ENCODE data around the gene PPP1R12A. TPM values are rescaled to one million over a fixed set of nuclear protein-coding genes. Genes with fewer than 3 reads are reported as not detected.
"Not testable (repeated sequence)": the region's sequence is repeated elsewhere in the genome, so short reads cannot be mapped to it uniquely, and the experiment has no call there.

The PPP1R12A gene
- total RNA-seq, 1 donor from 2014 or later = 107 TPM

DNA sequence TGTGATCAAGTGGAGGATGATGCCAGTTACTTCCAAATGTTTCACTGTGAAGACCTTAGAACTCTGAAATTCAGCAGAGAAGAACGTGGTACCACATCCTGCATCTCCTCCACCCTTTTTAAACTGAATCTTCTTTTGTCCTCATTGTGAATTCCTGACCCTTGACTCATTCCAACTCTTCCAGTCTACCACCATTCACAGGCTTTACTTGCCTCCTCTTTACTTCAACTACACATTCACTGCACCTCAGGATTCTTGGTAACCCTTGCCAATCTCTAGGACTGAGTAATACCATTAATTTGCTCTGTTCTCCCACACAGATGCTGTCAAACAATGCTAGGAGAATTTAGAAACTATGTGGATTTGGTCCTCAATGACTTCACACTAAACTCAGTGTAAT, 37.3 kb downstream of the PPP1R12A start:
- intact Hi-C loops (cut with micrococcal nuclease) = no loop called here

DNA sequence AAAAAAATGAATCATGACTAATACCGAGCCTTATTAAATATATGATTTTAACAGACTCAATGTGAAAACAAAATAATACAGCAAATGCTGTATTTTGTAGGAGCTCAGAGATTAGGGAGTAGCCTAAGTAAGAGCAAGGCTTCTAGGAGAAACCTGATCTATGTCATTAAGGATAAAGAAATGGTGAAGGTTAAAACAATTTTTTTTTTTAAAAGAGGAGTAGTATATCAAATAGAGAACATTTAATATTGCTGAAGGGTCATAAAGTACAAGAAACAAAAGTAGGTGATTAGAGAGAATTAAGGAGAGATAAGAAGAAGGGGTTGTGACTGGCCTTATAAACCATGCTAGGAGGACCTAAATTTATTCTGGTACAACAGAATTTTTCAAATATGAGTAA, 39.1 kb downstream of the PPP1R12A start:
- intact Hi-C loops (cut with micrococcal nuclease) = no loop called here

DNA sequence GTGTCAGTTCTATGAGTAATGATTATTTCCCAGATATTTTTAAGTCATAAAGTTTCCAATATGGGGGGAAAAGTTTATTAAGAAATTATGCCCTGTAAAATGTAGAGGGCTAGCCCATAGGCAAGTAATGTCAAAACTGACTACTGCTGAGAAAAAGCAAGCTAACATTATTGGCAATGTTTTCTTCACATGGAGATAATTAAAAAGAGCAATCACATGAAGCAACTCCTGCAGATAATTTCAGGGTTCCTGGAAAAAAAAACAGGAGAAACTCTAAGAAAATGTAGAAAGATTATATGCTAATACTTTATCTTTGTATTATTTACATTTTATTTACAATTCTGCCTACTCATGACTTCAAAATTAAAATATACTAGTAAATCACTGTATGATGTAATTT, 39.8 kb downstream of the PPP1R12A start:
- intact Hi-C loops (cut with micrococcal nuclease) = no loop called here

DNA sequence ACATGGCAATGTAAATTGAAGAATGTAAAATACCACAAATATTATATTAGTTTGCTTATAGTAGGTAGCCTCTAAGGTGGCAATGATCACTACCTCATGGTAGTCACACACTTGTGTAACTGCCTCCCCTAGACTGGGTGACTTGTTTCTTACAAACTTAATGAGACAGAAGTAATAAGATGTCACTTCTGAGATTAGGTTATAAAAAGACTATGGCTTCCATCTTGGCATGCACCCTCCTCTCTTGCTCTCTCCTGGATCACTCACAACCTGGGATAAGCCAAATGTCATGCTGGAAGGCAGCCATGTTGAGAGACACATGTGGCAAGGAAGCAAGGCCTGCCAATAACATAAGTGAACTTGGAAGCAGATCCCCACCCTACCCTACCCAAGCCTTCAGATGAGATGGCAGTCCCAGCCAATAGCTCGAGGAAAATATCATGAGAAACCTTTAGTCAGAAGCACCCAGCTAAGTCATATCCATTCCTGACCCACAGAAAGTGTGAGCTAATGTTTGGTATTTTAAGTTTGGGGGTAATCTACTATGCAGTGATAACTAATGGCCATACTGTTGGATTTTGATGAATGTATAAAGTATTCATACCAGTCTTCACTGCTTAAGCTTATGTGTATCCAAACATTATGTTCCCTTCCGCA, 43.3 kb downstream of the PPP1R12A start:
- intact Hi-C loops (cut with micrococcal nuclease) = no loop called here

DNA sequence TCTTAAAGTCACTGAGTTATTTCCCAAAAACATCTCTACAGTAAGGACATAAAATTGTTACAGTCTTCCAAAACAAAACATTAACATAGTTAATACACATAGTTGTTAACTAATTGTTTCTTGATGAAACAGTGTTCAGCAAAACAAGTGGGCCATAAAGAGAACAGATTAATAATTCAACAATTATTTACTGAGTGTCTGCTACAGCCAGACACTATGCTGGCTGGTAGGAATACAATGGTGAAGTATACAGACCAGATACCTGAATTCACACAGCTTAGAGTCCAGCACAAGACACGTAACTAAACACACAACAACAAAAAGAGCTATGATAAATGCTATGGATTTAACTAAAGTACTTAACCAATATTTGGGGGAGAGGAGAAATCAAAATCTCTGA, 47.0 kb downstream of the PPP1R12A start:
- intact Hi-C loops (cut with micrococcal nuclease) = loop anchor here (1.0 to 10.0 kb wide), 5 partner anchors 47 to 382 kb away; partner anchors contain the start of gene PPP1R12A

DNA sequence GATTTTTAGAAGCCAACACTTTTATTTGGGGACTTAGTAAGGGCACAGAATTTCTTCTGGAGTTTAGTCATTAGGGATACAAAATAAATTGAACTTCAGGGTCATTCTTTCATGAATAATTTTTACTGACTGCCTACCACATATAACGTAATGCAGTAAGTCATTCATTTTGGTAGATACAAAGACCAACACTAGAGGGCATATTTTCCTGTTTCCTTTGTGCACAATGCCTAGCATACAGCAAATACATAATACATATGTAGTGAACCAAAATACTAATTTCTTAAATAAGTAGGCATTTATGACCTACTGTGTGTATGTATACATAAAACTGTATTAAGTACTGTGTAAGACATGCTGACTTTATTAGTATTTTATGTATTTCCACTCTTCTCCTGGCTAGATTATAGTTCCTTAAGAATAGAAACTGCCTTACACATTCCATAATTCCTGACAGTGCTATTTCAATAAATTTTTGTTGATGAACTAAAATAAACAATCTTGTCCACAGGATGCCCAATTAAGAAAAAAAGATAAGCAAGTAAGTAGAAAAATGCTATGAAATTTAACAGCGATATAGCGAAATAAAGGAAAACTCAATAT, 47.9 kb downstream of the PPP1R12A start:
- intact Hi-C loops (cut with micrococcal nuclease) = loop anchor here (1.0 to 10.0 kb wide), 5 partner anchors 48 to 383 kb away; partner anchors contain the start of gene PPP1R12A

DNA sequence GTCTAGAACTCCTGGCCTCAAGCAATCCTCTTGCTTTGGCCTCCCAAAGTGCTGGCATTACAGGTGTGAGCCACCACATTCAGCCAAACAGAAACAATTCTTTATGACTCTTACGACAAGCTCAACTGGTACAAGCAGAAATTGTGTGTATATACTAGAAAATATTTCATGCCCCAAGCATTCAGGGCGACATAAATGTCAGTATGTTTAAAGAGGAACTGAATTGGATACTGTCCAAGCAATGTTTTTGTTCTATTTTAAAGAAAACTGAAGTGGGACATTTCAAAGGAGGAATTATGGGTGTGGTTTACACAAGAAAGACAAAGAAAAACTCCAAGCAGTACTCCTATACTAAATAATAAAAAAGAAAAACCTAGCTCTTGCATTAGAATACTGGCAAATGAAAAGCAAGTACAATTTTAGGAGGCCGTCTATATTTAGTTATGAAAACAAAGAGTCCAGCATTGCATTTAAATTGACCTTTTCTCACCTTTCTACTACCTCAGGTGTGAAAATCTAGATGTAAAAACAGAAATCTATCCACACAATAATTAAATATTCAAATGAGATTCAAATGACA, 48.9 kb downstream of the PPP1R12A start:
- intact Hi-C loops (cut with micrococcal nuclease) = loop anchor here (10.0 kb wide), 2 partner anchors 199 to 341 kb away; no protein-coding TSS in a partner anchor

DNA sequence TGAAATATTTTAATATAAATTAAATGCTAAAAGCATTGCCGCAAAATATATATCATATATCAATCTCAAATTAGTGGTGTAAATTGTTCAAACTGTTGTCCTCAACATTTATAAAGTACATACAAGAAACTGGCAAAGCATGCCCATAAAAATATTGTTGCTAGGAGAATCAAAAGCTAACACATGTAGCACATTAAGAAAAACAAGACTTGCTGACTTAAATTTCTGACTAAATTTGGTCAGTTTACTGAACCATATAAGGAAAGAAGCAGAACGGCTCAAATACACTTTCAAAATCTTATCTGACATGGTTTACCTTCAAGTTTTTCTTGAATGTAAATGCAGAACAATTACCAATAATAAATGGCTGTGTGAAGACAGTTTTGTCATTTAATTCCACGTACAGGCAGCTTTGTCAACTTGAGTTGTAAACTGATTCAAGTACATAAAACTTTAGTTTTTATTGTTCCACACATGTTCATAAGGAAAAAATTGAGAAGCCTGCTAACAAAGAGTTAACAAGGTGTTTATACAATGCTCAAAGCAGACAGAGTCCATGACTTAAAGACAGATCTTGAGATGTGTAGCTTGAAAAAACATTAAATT, 50.4 kb downstream of the PPP1R12A start:
- intact Hi-C loops (cut with micrococcal nuclease) = loop anchor here (10.0 kb wide), 2 partner anchors 200 to 340 kb away; no protein-coding TSS in a partner anchor

DNA sequence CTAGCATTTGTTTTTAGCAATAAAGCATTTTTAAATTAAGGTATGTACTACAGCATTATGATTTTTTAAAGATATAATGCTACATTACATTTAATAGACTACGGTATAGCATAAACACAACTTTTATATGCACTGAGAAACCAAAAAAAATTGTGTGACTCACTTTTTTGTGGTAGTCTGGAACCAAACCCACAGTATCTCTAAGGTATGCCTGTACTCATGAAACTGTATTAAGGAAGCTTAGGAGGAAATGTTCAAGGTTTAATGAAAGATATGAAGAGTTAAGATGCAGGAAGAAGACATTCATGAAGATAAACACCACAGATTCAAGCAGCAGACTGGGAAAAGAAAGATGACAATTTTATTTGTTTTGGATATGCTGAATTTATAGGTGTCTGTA, 51.7 kb downstream of the PPP1R12A start:
- intact Hi-C loops (cut with micrococcal nuclease) = loop anchor here (10.0 kb wide), 2 partner anchors 202 to 338 kb away; no protein-coding TSS in a partner anchor

DNA sequence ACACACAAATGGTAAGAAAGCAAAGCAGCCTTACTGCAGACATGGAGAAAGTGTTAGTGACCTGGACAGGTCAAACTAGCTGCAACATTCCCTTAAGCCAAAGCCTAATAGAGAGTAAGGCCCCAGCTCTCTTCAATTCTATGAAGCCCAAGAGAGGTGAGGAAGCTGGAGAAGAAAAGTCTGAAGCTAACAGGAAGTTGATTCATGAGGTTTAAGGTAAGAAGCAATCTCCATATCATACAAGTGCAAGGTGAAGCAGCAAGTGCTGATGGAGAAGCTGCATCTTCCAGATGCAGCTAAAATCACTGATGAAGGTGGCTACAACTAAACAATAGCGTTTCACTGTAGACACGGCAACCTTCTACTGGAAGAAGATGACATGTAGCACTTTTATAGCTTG, 53.5 kb downstream of the PPP1R12A start:
- intact Hi-C loops (cut with micrococcal nuclease) = loop anchor here (10.0 kb wide), 2 partner anchors 203 to 337 kb away; no protein-coding TSS in a partner anchor

DNA sequence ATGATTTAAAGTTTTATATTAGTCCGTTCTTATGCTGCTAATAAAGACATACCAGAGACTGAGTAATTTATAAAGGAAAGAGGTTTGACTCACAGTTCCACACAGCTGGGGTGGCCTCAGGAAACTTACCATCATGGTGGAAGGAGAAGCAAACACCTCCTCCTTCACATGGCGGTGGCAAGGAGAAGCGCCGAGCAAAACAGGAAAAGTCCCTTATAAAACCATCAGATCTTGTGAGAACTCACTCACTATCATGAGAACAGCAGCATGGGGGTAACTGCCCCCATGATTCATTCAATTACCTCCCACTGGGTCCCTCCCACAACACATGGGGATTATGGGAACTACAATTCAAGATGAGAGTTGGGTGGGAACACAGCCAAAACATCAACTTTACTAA, 56.4 kb downstream of the PPP1R12A start:
- intact Hi-C loops (cut with micrococcal nuclease) = not testable (repeated sequence)

DNA sequence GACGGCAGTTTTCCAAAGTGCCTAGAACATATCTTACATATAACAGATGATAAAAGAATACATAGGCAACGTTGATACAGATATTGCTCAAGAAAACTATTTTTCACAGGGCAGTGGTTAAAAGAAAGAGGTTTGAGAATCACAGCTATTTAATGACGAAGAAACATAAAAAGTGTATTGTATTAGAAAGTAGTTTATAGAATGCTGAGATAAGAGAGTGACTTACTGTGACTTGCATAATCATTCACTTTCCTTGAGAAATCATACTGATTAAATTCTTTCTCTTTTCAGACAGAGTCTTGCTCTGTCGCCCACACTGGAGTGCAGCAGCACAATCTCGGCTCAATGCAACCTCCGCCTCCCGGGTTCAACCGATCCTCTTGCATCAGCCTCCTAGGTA, 57.7 kb downstream of the PPP1R12A start:
- intact Hi-C loops (cut with micrococcal nuclease) = no loop called here

DNA sequence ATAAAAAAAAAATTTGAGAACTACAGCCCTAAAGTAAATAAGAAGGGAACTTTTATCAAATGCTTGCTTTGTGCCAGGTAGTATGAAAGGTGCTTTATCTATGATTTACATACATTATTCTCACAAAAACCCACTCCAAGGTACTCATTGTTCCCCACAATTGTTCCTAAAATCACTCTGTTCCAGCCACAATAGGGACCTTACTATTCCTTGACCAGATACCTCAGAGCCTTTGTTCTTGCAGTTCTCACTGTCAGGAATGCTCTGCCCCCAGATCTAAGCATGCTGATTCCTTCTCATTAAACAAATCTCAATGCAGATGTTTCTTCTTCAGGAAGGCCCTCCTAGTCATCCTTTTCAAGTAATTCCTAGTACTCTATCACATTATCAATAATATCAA, 60.2 kb downstream of the PPP1R12A start:
- intact Hi-C loops (cut with micrococcal nuclease) = no loop called here

DNA sequence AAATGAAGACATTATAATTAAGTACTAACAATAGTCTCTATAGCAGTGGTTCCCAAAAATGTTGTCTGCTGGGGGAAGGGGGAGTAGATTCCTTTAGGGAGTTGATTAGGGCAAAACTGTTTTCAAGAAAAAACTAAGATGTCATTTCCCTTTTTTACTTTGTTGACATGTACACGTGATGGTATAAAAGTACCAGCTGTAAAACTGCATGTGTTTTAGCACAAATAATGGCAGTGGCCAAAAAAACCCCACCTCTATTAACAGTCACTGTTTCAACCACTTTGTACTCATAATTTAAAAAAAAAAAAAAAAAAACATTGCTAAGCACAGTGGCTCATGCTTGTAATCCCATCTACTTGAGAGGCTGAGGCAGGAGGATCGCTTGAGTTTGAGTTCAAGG, 61.7 kb downstream of the PPP1R12A start:
- intact Hi-C loops (cut with micrococcal nuclease) = no loop called here

DNA sequence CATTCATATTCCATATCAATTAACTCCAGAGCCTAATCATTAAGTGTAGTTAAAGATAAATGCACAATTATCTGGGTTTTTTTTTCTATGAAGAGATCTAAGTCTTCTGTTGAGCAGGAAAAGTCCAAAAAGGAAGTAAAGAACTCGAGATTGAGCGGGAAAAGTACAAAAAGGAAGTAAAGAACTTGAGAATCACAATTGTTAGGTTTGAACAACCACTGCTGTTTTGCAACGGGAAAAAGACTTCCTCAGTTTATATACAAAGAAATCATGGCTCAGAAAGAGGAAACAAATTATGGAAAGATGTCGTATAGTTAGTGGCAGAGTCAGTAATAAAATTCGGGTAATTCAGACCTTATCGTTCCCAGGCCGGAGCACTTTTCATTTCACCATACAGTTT, 63.3 kb downstream of the PPP1R12A start:
- intact Hi-C loops (cut with micrococcal nuclease) = no loop called here

DNA sequence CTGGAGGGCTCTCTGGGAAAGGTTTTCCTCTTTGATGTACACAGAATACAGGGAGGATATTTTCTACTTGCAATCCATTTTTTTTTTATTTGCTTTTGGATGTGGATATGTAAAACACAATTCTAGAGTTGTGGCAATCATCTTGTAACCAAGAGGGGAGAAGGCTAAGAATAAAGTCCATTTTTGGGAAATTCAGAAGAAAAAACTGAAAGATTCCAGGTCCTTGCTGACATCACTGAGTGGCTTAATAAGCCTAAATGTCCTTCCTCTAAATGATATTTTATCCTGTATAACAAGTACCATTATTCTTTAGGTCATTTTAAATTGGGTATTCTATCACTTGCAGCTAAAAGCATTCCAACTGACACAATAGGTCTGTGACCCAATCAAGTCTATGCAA, 64.0 kb downstream of the PPP1R12A start:
- intact Hi-C loops (cut with micrococcal nuclease) = no loop called here

DNA sequence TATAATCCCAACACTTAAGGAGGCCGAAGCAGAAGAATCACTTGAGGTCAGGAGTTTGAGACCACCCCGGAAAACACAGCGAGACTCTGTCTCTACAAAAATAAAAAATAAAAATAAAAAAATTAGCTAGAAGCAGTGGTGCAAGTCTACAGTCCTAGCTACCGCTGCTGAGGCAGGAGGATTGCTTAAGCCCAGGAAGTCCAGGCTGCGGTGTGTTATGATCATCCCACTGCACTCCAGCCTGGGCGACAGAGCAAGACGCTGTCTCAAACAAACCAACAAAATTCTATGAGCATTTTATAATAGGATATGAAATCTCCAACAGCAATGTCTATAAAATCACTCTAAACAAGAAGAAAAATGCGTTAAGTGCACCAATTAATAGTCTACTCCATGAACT, 75.3 kb downstream of the PPP1R12A start:
- intact Hi-C loops (cut with micrococcal nuclease) = loop anchor here (5.0 kb wide), 1 partner anchor 1658 kb away; no protein-coding TSS in a partner anchor

DNA sequence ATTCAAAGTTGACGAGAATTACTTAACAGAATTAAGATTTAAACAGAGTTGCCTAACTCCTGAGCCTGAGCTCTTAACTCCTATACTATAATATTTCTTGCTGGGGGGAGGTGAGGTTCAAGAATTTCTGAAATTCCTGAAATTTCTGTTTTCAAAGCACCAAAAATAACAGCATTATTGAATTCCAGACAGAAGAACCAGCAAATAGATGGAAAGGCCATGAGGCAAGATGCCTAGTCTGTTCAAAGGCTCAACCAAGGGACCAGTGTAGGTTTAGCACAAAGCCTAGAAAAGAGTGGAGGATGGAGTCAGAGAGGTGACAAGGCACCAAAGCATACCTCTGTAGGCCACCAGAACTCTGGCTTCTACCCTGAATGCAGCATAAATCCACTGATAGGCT, 76.4 kb downstream of the PPP1R12A start:
- intact Hi-C loops (cut with micrococcal nuclease) = no loop called here

DNA sequence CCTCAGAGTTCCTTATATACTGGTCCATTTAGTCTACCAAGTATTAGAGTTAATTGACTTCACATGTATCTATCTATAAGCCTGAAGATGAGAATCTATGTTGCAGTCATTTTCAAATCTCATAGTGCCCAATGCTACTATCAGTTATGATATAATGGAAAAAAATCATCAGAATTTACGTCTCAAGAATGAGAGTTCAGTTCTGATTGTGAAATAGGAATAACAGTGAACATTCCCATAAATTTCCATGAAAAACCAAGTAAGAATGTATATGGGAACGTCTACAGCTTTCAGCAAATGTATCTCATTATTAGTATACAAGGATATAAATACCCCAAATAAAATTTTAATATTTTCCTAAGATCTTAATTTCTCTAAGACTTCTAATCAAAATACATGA, 77.2 kb downstream of the PPP1R12A start:
- intact Hi-C loops (cut with micrococcal nuclease) = no loop called here

DNA sequence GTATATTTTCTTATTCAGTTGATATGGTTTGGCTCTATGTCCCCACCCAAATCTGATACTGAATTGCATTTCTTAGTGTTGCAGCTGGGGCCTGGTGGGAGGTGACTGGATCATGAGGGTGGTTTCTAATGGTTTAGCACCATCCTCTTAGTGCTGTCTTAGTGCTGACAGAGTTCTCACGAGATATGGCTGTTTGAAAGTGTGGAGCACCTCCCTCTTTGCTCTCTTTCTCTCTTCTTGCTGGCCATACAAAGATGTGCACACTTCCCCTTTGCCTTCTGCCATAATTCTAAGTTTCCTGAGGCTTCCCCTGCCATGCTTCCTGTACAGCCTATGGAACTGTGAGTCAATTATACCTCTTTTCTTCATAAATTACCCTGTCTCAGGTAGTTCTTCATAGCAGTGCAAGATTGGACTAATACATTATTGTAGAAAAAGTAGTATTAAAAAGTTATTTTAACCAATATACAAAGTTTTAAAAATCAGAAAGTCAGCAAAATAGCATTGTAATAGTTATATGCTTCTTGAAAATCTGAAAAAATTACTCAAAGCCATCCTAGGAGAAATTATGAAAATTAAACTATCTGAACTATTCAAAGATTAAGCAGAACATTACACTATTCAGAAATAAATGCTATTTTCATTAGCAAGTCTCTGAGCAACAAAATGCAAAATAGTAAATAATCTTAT, 84.1 kb downstream of the PPP1R12A start:
- intact Hi-C loops (cut with micrococcal nuclease) = no loop called here

DNA sequence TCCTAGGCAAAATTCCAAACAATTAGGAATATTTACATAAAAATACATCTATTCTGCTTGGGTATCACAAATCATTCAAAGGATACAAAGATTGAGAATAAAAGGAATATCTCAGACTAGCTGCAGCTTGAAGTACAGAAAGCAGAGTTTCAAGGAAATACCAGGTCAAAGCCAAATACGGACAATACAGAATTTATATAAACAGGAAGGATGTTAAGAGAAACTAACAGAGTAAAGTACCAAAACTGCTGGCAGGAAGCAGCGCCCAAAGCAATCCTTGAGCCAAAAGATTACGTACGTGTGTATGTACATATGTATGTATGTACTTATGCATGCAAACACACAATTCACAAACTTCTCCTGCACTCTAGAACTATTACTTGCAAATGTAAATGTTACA, 86.6 kb downstream of the PPP1R12A start:
- intact Hi-C loops (cut with micrococcal nuclease) = no loop called here
